Endothelial cell of umbilical vein (primary cell): ENCODE measurements around the gene TREX2. TPM values are rescaled to one million over a fixed set of nuclear protein-coding genes. Genes with fewer than 3 reads are reported as not detected.

Source experiments
- polyA plus RNA-seq, 4 experiments: library from polyadenylated mRNA; depleted of rRNA in 3 of 4; stranded (reverse) in 3 of 4; unstranded in 1 of 4; fragments of >200 nt; gene quantifications; 2 replicates each; pipeline versions ENCODE4 v1.2.1 to v1.2.3, GENCODE V29; 2011 to 2012; ENCODE audit warnings: missing spikeins in 1 of 4
- small RNA-seq: library from RNA; depleted of rRNA; stranded (forward); fragments of <200 nt; gene quantifications from one replicate; pipeline ENCODE3, GENCODE V24; 2012; ENCODE audit warnings: low replicate concordance, low read depth; ENCODE audit not compliant: insufficient read depth, insufficient read length
- total RNA-seq: library from RNA; stranded (reverse); gene quantifications from 2 replicates; pipeline ENCODE4 v1.2.3, GENCODE V29; 2021

The TREX2 gene
- total and polyA plus RNA-seq, 2 donors (not counting 3 experiments of a cell fraction or from before 2014, with no cell fraction given) = 0.82 to 0.99 TPM

Small RNA genes within 50 kb of the gene (small RNA-seq; reads per million reads assigned to genes)
- gene RN7SL667P = not detected

Other genes with a start within 250 kb of the TREX2 start
- gene PNMA6F, start 124.3 kb downstream of the TREX2 start, total RNA-seq = not detected in 2 replicates
- gene PNMA6F, start 124.3 kb downstream of the TREX2 start, polyA plus RNA-seq = not detected in 2 replicates
- gene ZNF275, start 111.9 kb downstream of the TREX2 start, total RNA-seq = 8.5 and 11.0 TPM in 2 replicates
- 9.7 and 10.3 TPM in 2 replicates for gene ZNF275, start 111.9 kb downstream of the TREX2 start, polyA plus RNA-seq
- not detected in 2 replicates for gene PNMA6E, start 44.7 kb downstream of the TREX2 start, total RNA-seq
- not detected in 2 replicates for gene PNMA6E, start 44.7 kb downstream of the TREX2 start, polyA plus RNA-seq
- 1.2 TPM in 2 replicates for gene ZFP92, start 34.6 kb downstream of the TREX2 start, total RNA-seq
- gene ZFP92, start 34.6 kb downstream of the TREX2 start, polyA plus RNA-seq = 0.36 and 0.43 TPM in 2 replicates
- gene HAUS7, start 24.5 kb upstream of the TREX2 start, total RNA-seq = 30.6 and 46.4 TPM in 2 replicates
- 31.0 and 33.4 TPM in 2 replicates for gene HAUS7, start 24.5 kb upstream of the TREX2 start, polyA plus RNA-seq
- gene BGN, start 48.9 kb upstream of the TREX2 start, total RNA-seq = 453 and 479 TPM in 2 replicates
- gene BGN, start 48.9 kb upstream of the TREX2 start, polyA plus RNA-seq = 879 and 880 TPM in 2 replicates
- 0.07 and 0.16 TPM in 2 replicates for gene ATP2B3, start 71.6 kb upstream of the TREX2 start, total RNA-seq
- 0.01 and 0.02 TPM in 2 replicates for gene ATP2B3, start 71.6 kb upstream of the TREX2 start, polyA plus RNA-seq
- gene CCNQ, start 153.1 kb upstream of the TREX2 start, total RNA-seq = 20.8 and 21.3 TPM in 2 replicates
- 37.0 and 42.9 TPM in 2 replicates for gene CCNQ, start 153.1 kb upstream of the TREX2 start, polyA plus RNA-seq
- gene DUSP9, start 201.1 kb upstream of the TREX2 start, total RNA-seq = 0.35 TPM in 1 of 2 replicates, not detected in the other
- gene DUSP9, start 201.1 kb upstream of the TREX2 start, polyA plus RNA-seq = 0.04 and 0.05 TPM in 2 replicates
- gene PNCK, start 227.8 kb upstream of the TREX2 start, total RNA-seq = not detected in 2 replicates
- gene PNCK, start 227.8 kb upstream of the TREX2 start, polyA plus RNA-seq = 0.12 and 0.37 TPM in 2 replicates
- 23.6 and 28.8 TPM in 2 replicates for gene SLC6A8, start 241.9 kb upstream of the TREX2 start, total RNA-seq
- gene SLC6A8, start 241.9 kb upstream of the TREX2 start, polyA plus RNA-seq = 22.7 and 22.8 TPM in 2 replicates